Measurements from ENCODE around the gene DCLK3. TPM values are rescaled to one million over a fixed set of nuclear protein-coding genes. Genes with fewer than 3 reads are reported as not detected.

DCLK3 gene, protein sequence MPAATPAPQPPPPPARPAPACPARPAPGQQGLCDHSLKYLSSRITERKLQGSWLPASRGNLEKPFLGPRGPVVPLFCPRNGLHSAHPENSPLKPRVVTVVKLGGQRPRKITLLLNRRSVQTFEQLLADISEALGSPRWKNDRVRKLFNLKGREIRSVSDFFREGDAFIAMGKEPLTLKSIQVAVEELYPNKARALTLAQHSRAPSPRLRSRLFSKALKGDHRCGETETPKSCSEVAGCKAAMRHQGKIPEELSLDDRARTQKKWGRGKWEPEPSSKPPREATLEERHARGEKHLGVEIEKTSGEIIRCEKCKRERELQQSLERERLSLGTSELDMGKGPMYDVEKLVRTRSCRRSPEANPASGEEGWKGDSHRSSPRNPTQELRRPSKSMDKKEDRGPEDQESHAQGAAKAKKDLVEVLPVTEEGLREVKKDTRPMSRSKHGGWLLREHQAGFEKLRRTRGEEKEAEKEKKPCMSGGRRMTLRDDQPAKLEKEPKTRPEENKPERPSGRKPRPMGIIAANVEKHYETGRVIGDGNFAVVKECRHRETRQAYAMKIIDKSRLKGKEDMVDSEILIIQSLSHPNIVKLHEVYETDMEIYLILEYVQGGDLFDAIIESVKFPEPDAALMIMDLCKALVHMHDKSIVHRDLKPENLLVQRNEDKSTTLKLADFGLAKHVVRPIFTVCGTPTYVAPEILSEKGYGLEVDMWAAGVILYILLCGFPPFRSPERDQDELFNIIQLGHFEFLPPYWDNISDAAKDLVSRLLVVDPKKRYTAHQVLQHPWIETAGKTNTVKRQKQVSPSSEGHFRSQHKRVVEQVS
- not detected for total RNA-seq (2021; fragmentation: NEBNext Ultra II Directional; extraction: Animal tissue kit (Norgen Biotek cat#: 25700))
- long read RNA-seq = 0 reads

DNA sequence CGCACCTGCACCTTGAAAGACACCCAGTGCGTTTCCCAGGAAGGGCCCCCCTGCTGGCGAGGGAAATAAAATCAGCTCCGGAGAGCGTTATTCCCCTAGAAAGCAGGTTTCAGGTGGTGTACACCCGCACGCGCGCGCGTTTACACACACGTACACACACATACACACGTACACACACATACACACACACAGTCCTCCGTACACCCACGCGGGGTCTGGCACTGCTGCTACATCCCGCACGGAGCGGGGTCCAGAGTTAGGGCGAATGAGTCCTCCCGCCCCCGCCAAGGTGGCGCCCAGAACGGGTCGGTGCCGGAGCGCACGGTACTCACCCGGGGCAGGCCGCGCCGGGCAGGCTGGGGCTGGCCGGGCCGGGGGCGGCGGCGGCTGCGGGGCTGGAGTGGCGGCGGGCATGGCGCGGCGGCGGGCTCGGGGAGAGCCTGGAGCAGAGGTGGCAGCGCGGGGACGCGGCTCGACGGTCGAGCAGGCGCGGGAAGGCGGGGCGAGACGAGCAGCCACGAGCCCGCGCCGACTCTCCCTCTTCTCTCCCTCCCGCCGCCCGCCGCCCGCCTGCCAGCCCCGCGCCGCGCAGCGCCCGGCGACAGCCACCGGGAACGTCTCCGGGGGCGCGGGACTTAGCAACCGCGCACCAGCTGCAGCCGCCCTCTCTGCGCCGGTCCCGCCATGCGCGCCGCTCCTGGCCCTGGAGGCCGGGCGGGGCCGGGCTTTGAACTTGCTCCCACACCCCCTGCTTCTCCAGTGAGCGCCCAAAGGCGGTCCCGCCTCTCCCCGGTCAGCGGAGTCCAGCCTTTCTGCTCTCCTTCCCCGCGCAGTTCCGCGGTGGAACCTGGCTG, at the start of gene DCLK3:
Gene DCLK3 (minus strand): TSS at position 704 of the 854 bp plus-strand sequence. CDS start 290 bp downstream, at position 414.
- no peak within 1 kb of the TSS for H3K4me3 Mint-ChIP-seq
- no peaks in the 10 kb centered on the region for H3K36me3 Mint-ChIP-seq (ENCODE audit: low read depth)
- no peak within 1 kb of the TSS for H3K27ac Mint-ChIP-seq
- TF ChIP-seq, protein P1, sequence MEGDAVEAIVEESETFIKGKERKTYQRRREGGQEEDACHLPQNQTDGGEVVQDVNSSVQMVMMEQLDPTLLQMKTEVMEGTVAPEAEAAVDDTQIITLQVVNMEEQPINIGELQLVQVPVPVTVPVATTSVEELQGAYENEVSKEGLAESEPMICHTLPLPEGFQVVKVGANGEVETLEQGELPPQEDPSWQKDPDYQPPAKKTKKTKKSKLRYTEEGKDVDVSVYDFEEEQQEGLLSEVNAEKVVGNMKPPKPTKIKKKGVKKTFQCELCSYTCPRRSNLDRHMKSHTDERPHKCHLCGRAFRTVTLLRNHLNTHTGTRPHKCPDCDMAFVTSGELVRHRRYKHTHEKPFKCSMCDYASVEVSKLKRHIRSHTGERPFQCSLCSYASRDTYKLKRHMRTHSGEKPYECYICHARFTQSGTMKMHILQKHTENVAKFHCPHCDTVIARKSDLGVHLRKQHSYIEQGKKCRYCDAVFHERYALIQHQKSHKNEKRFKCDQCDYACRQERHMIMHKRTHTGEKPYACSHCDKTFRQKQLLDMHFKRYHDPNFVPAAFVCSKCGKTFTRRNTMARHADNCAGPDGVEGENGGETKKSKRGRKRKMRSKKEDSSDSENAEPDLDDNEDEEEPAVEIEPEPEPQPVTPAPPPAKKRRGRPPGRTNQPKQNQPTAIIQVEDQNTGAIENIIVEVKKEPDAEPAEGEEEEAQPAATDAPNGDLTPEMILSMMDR (IDR thresholded peaks at IDR 0.05) = no peak
- DNase-seq = no peak
- peaks cover 7% of the 10 kb centered on the region for H3K9me3 Mint-ChIP-seq
- no peaks in the 10 kb centered on the region for H3K4me1 Mint-ChIP-seq (ENCODE audit: low read depth)
- peaks cover 15% of the 10 kb centered on the region for H3K27me3 Mint-ChIP-seq (ENCODE audit: insufficient read depth)

DNA sequence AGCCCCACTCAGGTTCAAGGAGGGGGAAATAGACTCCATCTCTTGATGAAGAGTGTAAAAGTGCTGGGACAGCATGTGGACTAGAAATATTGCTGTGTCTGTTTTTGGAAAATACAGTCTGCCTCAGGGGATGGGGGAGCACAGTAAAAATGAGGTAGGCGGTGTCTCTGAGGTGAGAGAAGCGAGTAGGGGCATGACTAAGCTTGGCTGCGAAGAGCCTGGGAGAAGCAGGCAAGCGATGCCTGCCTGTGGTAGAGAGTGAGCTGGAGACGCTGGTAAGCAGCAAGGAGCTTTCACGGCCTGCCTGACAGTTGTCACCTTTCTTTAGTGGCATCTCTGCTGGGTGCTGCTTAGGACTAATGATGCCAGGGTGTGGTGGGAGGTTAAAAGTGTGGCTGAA, 49.0 kb upstream of the DCLK3 start:
- H3K9me3 Mint-ChIP-seq = no peaks in the 10 kb centered on the region
- no peak overlapping the region for H3K27ac Mint-ChIP-seq
- no peak overlapping the region for H3K4me3 Mint-ChIP-seq
- H3K27me3 Mint-ChIP-seq (ENCODE audit: insufficient read depth) = peaks cover 5% of the 10 kb centered on the region
- no peak for DNase-seq
- no peaks in the 10 kb centered on the region for H3K36me3 Mint-ChIP-seq (ENCODE audit: low read depth)
- H3K4me1 Mint-ChIP-seq (ENCODE audit: low read depth) = no peaks in the 10 kb centered on the region
- TF ChIP-seq, protein P1 (IDR thresholded peaks at IDR 0.05) = no peak

DNA sequence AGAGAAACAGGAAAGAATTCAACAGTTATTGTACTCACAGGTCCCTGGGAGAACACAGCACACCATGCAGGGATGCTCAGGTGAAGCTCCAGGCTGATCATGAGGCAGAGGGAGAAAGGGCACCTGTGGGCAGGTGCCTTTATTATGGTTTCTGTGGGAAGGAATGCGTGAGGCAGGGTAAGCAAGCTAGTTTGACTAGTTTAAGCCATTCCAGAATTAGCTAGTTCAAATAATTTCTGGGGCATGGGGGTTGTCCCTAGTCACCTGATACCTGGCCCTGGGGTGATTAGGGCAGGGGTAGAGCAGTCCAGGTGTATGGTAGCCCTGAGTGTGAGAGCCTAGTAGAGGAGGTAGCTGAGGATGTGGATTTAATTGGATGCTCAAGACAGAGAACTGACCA, 47.9 kb upstream of the DCLK3 start:
- Mint-ChIP-seq H3K27me3 (ENCODE audit: insufficient read depth) (peaks cover 2% of the 10 kb centered on the region), H3K27ac (no peak overlapping the region), H3K4me1 (ENCODE audit: low read depth) (no peaks in the 10 kb centered on the region), H3K36me3 (ENCODE audit: low read depth) (no peaks in the 10 kb centered on the region), H3K9me3 (no peaks in the 10 kb centered on the region), H3K4me3 (no peak overlapping the region)
- TF ChIP-seq, protein P1 (IDR thresholded peaks at IDR 0.05) = no peak
- no peak for DNase-seq

DNA sequence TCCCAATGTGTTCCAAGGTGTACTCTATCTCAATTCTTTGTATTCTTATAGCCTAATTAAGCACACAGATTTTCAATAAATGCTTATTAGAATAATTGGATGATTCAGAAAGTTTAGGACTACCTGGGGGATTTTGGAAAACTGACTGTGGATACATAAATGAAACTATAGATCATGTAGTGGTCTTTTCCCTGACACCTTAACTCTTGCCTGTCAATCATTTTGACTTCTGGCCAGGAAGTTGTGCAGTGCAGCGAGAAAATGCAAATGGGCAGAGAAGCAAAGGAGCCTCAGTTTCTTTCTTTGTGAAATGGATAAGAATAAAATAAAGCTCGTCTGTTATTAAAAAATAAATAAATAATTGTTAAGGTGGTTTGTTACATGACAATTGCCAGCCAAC, 47.4 kb upstream of the DCLK3 start:
- H3K4me3 Mint-ChIP-seq = no peak overlapping the region
- no peaks in the 10 kb centered on the region; the same call in none of the 2 replicates for H3K27me3 Mint-ChIP-seq (ENCODE audit: insufficient read depth)
- H3K36me3 Mint-ChIP-seq (ENCODE audit: low read depth) = no peaks in the 10 kb centered on the region
- no peak for DNase-seq
- no peaks in the 10 kb centered on the region for H3K9me3 Mint-ChIP-seq
- H3K27ac Mint-ChIP-seq = no peak overlapping the region
- H3K4me1 Mint-ChIP-seq (ENCODE audit: low read depth) = no peaks in the 10 kb centered on the region
- TF ChIP-seq, protein P1 (IDR thresholded peaks at IDR 0.05) = no peak
